RWPE2 (cell line): Measurements from ENCODE around the gene BRICD5.
"Not testable (repeated sequence)": the region's sequence is repeated elsewhere in the genome, so short reads cannot be mapped to it uniquely, and the experiment has no call there.

Source experiments
- ATAC-seq: fragments of 200-7000 bp; cut with Tn5 transposase; 3 replicates; pipeline ENCODE4 v1.9.1; 2021; ENCODE audit warnings: low read depth
- DNase-seq: peaks from one replicate; pipeline ENCODE4 v3.0.0-alpha.2; 2020; ENCODE audit warnings: low spot score
- H3K27ac ChIP-seq: fragments of 450-650 bp; 2 replicates; pipeline ENCODE4 v1.5.1; 2017; ENCODE audit warnings: mild to moderate bottlenecking; ENCODE audit not compliant: poor library complexity, severe bottlenecking
- H3K27me3 ChIP-seq: fragments of 250-450 bp; sonication (Bioruptor Pico); 2 replicates; pipeline ENCODE4 v1.5.1; 2021; ENCODE audit warnings: mild to moderate bottlenecking, moderate library complexity; ENCODE audit not compliant: insufficient read depth, poor library complexity, severe bottlenecking
- H3K36me3 ChIP-seq: fragments of 250-450 bp; sonication (Bioruptor Pico); 2 replicates; pipeline ENCODE4 v1.5.1; 2020; ENCODE audit warnings: low read depth, mild to moderate bottlenecking, moderate library complexity
- H3K4me1 ChIP-seq: fragments of 250-450 bp; sonication (Bioruptor Pico); 2 replicates; pipeline ENCODE4 v1.5.1; 2021; ENCODE audit warnings: mild to moderate bottlenecking, moderate library complexity; ENCODE audit not compliant: insufficient read depth, poor library complexity, severe bottlenecking
- H3K4me3 ChIP-seq: fragments of 250-450 bp; sonication (Bioruptor Pico); 2 replicates; pipeline ENCODE4 v1.5.1; 2021; ENCODE audit warnings: mild to moderate bottlenecking, moderate library complexity; ENCODE audit not compliant: severe bottlenecking
- H3K9me3 ChIP-seq: fragments of 250-450 bp; sonication (Bioruptor Pico); 2 replicates; pipeline ENCODE4 v1.5.1; 2021; ENCODE audit warnings: mild to moderate bottlenecking, moderate library complexity; ENCODE audit not compliant: severe bottlenecking
- TF ChIP-seq, protein P1 (sequence below): fragments of 450-650 bp; IDR thresholded peaks from one replicate; pipeline ENCODE4 v1.5.1; 2017; ENCODE audit warnings: mild to moderate bottlenecking, moderate library complexity; ENCODE audit not compliant: poor library complexity, severe bottlenecking

Gene BRICD5

DNA sequence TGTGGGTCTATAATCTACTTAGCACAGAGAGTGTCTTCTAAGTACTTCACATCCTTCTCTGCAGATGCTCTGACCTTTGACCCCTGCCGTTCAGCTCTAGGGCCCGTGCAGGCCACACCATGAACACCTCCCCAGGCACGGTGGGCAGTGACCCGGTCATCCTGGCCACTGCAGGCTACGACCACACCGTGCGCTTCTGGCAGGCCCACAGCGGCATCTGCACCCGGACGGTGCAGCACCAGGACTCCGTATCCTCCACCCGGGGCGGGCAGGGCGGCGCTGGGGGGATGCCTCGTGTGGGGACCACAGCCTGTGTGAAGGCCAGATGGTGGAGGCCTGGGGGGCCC lies 4.7 kb downstream of the BRICD5 start:
- Histone ChIP-seq H3K27ac (peak overlapping the region; percentile 68), H3K9me3 (no peaks in the 10 kb centered on the region), H3K4me3 (peak overlapping the region; percentile 91), H3K36me3 (peaks cover 24% of the 10 kb centered on the region), H3K27me3 (no peaks in the 10 kb centered on the region), H3K4me1 (no peaks in the 10 kb centered on the region)
- DNase-seq, result peak; percentile 68
- ATAC-seq, result peak; percentile 20
- TF ChIP-seq, protein P1, sequence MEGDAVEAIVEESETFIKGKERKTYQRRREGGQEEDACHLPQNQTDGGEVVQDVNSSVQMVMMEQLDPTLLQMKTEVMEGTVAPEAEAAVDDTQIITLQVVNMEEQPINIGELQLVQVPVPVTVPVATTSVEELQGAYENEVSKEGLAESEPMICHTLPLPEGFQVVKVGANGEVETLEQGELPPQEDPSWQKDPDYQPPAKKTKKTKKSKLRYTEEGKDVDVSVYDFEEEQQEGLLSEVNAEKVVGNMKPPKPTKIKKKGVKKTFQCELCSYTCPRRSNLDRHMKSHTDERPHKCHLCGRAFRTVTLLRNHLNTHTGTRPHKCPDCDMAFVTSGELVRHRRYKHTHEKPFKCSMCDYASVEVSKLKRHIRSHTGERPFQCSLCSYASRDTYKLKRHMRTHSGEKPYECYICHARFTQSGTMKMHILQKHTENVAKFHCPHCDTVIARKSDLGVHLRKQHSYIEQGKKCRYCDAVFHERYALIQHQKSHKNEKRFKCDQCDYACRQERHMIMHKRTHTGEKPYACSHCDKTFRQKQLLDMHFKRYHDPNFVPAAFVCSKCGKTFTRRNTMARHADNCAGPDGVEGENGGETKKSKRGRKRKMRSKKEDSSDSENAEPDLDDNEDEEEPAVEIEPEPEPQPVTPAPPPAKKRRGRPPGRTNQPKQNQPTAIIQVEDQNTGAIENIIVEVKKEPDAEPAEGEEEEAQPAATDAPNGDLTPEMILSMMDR, result no peak

DNA sequence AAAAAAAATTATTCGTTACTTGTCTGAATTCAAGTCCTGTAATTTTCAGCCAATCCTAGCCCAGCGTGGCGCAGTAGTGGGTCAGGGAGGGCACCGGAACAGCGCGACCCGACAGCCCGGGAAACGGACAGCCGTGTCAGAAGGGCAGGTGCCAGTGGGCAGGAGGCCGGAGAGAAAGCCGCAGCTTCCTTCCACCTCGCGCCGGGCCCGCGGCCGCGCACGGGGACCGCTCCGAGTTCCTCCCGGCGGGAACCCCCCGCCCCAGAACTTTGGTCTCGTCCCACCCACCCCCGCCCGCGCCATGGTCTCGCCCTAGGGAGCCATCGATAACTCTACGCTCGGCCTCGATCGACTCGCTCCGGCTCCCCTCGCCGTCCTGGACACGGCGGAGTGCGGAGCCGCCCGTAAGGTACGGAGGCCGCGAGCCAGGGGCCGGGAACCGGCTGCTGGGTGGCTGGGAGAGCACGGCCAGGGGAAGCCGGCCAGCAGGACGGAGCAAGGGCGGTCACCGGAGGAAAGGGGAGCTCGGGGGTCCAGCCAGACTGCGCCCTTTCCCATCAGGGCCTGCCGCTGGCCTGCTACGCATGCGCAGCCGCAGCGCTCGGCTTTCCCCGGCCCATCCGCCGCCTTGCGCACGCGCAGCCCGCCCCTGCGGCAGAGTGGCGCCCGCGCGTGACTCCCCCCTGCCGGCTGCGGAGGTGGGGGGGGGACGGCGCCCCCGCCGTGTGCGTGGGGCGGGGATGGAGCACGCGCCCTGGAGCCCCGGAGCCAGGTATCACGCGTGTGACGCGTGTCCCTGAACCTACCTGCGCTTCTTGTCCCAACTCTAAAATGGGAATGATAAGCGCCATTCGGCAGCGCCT lies 5.3 kb downstream of the BRICD5 start, which contains the start of gene MLST8:
Gene MLST8, plus strand, starts transcription at position 351 of the 863 bp plus-strand sequence. CDS start 632 bp downstream, outside the sequence.
- DNase-seq (peak; percentile 81), ATAC-seq (peak; percentile 53)
- Histone ChIP-seq H3K27ac (peak within 1 kb of the TSS; percentile 68), H3K4me1 (no peaks in the 10 kb centered on the region), H3K4me3 (peak within 1 kb of the TSS; percentile 91), H3K9me3 (no peaks in the 10 kb centered on the region), H3K27me3 (no peaks in the 10 kb centered on the region), H3K36me3 (peaks cover 24% of the 10 kb centered on the region)
- TF ChIP-seq, protein P1, result no peak

DNA sequence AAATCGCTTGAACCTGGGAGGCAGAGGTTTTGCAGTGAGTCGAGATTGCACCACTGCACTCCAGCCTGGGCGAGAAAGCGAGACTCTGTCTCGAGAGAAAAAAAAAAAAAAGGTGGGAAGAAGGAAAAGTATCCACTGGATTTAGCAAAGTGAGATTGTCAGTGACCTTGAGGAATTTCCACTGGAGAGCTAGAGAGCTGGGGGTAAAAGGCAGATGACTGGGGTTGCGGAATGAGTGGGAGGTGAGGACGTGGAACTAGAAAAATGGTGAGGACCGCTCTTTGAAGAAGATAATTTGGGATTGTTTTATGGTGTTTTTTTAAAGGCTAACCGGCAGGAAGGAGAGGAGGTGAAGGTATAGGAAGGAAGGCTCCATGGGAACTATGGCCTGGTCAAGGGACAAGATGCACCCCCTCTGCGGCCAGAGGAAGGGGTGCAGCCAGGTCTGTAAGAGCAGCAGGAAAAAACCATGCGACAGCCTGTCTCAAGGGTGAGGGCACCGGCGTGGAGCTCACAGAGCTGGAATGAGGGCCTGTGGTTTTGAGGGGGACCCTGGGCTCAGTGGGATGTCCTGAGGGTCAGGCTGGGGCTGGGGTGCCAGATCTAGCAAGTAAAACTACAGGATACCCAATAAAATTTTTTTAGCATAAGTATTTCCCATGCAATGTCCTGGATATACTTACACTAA lies 6.1 kb downstream of the BRICD5 start:
- Histone ChIP-seq H3K9me3 (no peaks in the 10 kb centered on the region), H3K4me3 (peak overlapping the region; percentile 91), H3K4me1 (no peaks in the 10 kb centered on the region), H3K27me3 (no peaks in the 10 kb centered on the region), H3K36me3 (peaks cover 24% of the 10 kb centered on the region), H3K27ac (peak overlapping the region; percentile 68)
- TF ChIP-seq, protein P1, result no peak
- ATAC-seq, result no peak
- DNase-seq, result no peak

DNA sequence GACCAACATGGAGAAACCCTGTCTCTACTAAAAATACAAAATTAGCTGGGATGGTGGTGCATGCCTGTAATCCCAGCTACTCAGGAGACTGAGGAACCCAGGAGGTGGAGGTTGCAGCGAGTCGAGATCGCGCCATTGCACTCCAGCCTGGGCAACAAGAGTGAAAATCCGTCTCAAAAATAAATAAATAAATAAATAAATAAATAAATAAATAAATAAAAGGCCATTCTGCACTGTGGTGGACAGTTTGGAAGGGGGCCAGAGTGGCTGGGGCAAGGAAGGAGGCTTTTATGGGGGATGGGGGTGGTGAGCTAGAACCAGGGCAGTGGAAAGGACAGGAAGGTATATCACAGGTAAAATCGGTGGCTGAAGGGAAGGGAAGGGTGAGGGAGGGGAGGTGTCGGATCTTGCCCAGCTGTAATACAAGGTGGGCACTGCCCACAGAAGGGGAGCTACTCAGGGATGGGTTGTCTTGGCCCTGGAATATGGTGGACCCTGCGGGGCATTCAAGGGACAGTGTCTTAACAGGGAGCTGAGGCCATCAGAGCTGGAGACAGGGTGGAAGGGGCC lies 7.5 kb downstream of the BRICD5 start:
- ATAC-seq, result not testable (repeated sequence)

DNA sequence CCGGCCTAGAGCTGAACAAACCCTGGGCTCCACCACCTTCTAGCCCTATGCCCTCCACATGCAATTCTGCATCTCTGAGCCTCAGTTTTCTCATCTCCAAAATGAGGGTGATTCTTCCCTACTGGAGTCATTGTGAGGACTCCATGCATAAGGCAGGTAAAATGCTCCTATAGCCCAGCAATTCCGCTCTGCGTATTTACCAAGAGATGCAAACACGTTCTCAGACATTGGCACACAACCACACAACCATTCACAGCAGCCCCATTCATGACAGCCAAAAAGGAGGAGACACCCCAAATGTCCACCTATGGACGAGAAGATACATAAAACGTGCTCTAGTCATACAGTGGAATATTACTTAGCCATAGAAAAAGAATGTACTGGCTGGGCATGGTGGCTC lies 10.3 kb downstream of the BRICD5 start:
- Histone ChIP-seq H3K4me1 (no peaks in the 10 kb centered on the region), H3K27ac (no peak overlapping the region), H3K9me3 (no peaks in the 10 kb centered on the region), H3K36me3 (no peaks in the 10 kb centered on the region), H3K4me3 (no peak overlapping the region), H3K27me3 (peaks cover 6% of the 10 kb centered on the region)
- TF ChIP-seq, protein P1, result no peak
- ATAC-seq (no peak), DNase-seq (no peak)

More for the DNA sequence above, 7.5 kb downstream of the BRICD5 start:
- DNase-seq, H3K9me3 ChIP-seq, H3K4me3 ChIP-seq, H3K27ac ChIP-seq, H3K27me3 ChIP-seq, H3K4me1 ChIP-seq: not testable (repeated sequence)
- H3K36me3 ChIP-seq, result peaks cover 15% of the 10 kb centered on the region
